Fibroblast of lung (primary cell): Measurements from ENCODE around the gene LGR6. TPM values are rescaled to one million over a fixed set of nuclear protein-coding genes. Genes with fewer than 3 reads are reported as not detected.

Experiments
- DNase-seq, 2 donors: peaks; one replicate each; pipeline versions ENCODE4 v3.0.0 to v3.0.0-alpha.2; 2010; ENCODE audit warnings: low read depth in 2 of 2
- H2AFZ ChIP-seq: 2 replicates; pipeline ENCODE4 v1.5.1; 2012; ENCODE audit warnings: low read length, control low read depth, inconsistent platforms
- H3K27ac ChIP-seq: 2 replicates; pipeline ENCODE4 v1.5.1; 2011; ENCODE audit warnings: low read length, control low read depth; ENCODE audit not compliant: insufficient read depth
- H3K27me3 ChIP-seq: 2 replicates; pipeline ENCODE4 v1.5.1; 2011; ENCODE audit warnings: mild to moderate bottlenecking, low read length; ENCODE audit not compliant: control insufficient read depth, insufficient read depth
- H3K36me3 ChIP-seq: 2 replicates; pipeline ENCODE4 v1.5.1; 2011; ENCODE audit warnings: low read length; ENCODE audit not compliant: control insufficient read depth, insufficient read depth
- H3K4me1 ChIP-seq: 2 replicates; pipeline ENCODE4 v1.5.1; 2011; ENCODE audit warnings: low read length; ENCODE audit not compliant: control insufficient read depth, insufficient read depth; ENCODE audit errors: extremely low read depth
- H3K4me2 ChIP-seq: 2 replicates; pipeline ENCODE4 v1.5.1; 2011; ENCODE audit warnings: low read length, control low read depth; ENCODE audit not compliant: insufficient read depth; ENCODE audit errors: extremely low read depth
- H3K4me3 ChIP-seq, 4 experiments: fragments of 200-600 bp in 1 of 4; sonication (generic) in 1 of 4; replicated peaks in 1 of 4; 2 replicates each; pipeline ENCODE4 v1.5.1; 2011 to 2016; ENCODE audit warnings: low read length in 4 of 4, low read depth in 3 of 4, mild to moderate bottlenecking in 3 of 4, control low read depth in 2 of 4, inconsistent platforms in 1 of 4, mixed read lengths in 1 of 4; ENCODE audit not compliant: insufficient read depth in 1 of 4; ENCODE audit errors: control extremely low read depth in 1 of 4
- H3K79me2 ChIP-seq: 2 replicates; pipeline ENCODE4 v1.5.1; 2012; ENCODE audit warnings: mild to moderate bottlenecking, low read length, inconsistent platforms; ENCODE audit not compliant: control insufficient read depth, insufficient read depth
- H3K9ac ChIP-seq: 2 replicates; pipeline ENCODE4 v1.5.1; 2011; ENCODE audit warnings: mild to moderate bottlenecking, low read length, control low read depth; ENCODE audit not compliant: insufficient read depth
- H3K9me3 ChIP-seq: 2 replicates; pipeline ENCODE4 v1.5.1; 2012; ENCODE audit warnings: low read depth, low read length; ENCODE audit not compliant: control insufficient read depth, insufficient read depth
- H4K20me1 ChIP-seq: 2 replicates; pipeline ENCODE4 v1.5.1; 2011; ENCODE audit warnings: low read length; ENCODE audit not compliant: control insufficient read depth, insufficient read depth; ENCODE audit errors: extremely low read depth
- CTCF ChIP-seq, 2 donors: IDR thresholded peaks in 1 of 2; conservative IDR thresholded peaks in 1 of 2; 1 replicate in 1 of 2; 2 replicates in 1 of 2; pipeline ENCODE4 v1.5.1; 2011 to 2012; ENCODE audit warnings: low read length in 2 of 2, control low read depth in 1 of 2, inconsistent platforms in 1 of 2, low read depth in 1 of 2, mild to moderate bottlenecking in 1 of 2
- EZH2 ChIP-seq: IDR thresholded peaks from 2 replicates; pipeline ENCODE4 v1.5.1; 2012; ENCODE audit warnings: low read length, control low read depth, mild to moderate bottlenecking; ENCODE audit errors: missing control alignments
- polyA plus RNA-seq, 2 donors: library from polyadenylated mRNA; depleted of rRNA in 1 of 2; stranded (reverse) in 1 of 2; unstranded in 1 of 2; fragments of >200 nt; gene quantifications; 2 replicates each; pipeline ENCODE4 v1.2.1, GENCODE V29; 2011 to 2012; ENCODE audit warnings: missing spikeins in 1 of 2
- total RNA-seq: library from RNA; depleted of rRNA; stranded (reverse); fragments of >200 nt; gene quantifications from 2 replicates; pipeline ENCODE4 v1.2.1, GENCODE V29; 2014

Gene LGR6
- total and polyA plus RNA-seq, 2 donors (not counting 1 experiment from before 2014, with no cell fraction given), result 0.02 TPM; not detected in 1

GRCh38 chr1:202320081-202320405, 126.4 kb downstream of the LGR6 start:
- DNase-seq, result no peak
- no peak overlapping the region for H3K27ac ChIP-seq
- H3K4me2 ChIP-seq, result no peak overlapping the region
- H4K20me1 ChIP-seq, result no peaks in the 10 kb centered on the region
- no peaks in the 10 kb centered on the region for H3K4me1 ChIP-seq
- H3K79me2 ChIP-seq, result no peaks in the 10 kb centered on the region
- H3K9me3 ChIP-seq, result no peaks in the 10 kb centered on the region
- H2AFZ ChIP-seq, result no peak overlapping the region
- no peak overlapping the region for H3K4me3 ChIP-seq
- H3K27me3 ChIP-seq, result peaks cover 10% of the 10 kb centered on the region
- no peaks in the 10 kb centered on the region for H3K36me3 ChIP-seq
- H3K9ac ChIP-seq, result no peak overlapping the region
- TF ChIP-seq EZH2, result no peak

- H3K9me3 ChIP-seq, result no peaks in the 10 kb centered on the region
- DNase-seq, result no peak
- no peak for TF ChIP-seq EZH2
- TF ChIP-seq CTCF (conservative IDR thresholded peaks at IDR 0.05 in 1 of 2, IDR thresholded peaks at IDR 0.05 in 1 of 2; ENCODE audit: low read depth in 1 of 2, low read length in 2 of 2), result no peak
- no peak overlapping the region for H3K27ac ChIP-seq
- no peaks in the 10 kb centered on the region for H3K4me1 ChIP-seq
- H3K4me2 ChIP-seq, result no peak overlapping the region
- H3K27me3 ChIP-seq, result peaks cover 7% of the 10 kb centered on the region
- no peaks in the 10 kb centered on the region for H4K20me1 ChIP-seq
- H3K79me2 ChIP-seq, result no peaks in the 10 kb centered on the region
- no peaks in the 10 kb centered on the region for H3K36me3 ChIP-seq
- H3K4me3 ChIP-seq, result no peak overlapping the region
- H3K9ac ChIP-seq, result no peak overlapping the region
- no peak overlapping the region for H2AFZ ChIP-seq
Observed at GRCh38 chr1:202323731-202324130, 130.1 kb downstream of the LGR6 start.

GRCh38 chr1:202324646-202325045, 131.0 kb downstream of the LGR6 start:
- no peaks in the 10 kb centered on the region for H3K36me3 ChIP-seq
- no peak overlapping the region for H2AFZ ChIP-seq
- no peaks in the 10 kb centered on the region for H4K20me1 ChIP-seq
- no peak overlapping the region for H3K4me3 ChIP-seq
- H3K79me2 ChIP-seq, result no peaks in the 10 kb centered on the region
- H3K9ac ChIP-seq, result no peak overlapping the region
- no peak for DNase-seq
- no peaks in the 10 kb centered on the region for H3K4me1 ChIP-seq
- no peaks in the 10 kb centered on the region for H3K9me3 ChIP-seq
- no peak overlapping the region for H3K27ac ChIP-seq
- no peak overlapping the region for H3K4me2 ChIP-seq
- TF ChIP-seq CTCF (conservative IDR thresholded peaks at IDR 0.05 in 1 of 2, IDR thresholded peaks at IDR 0.05 in 1 of 2; ENCODE audit: low read depth in 1 of 2, low read length in 2 of 2) (no peak), EZH2 (no peak)
- H3K27me3 ChIP-seq, result peaks cover 7% of the 10 kb centered on the region

- Histone ChIP-seq H3K9ac (no peak overlapping the region), H3K27ac (no peak overlapping the region), H3K4me3 (no peak overlapping the region), H3K27me3 (no peaks in the 10 kb centered on the region), H3K9me3 (no peaks in the 10 kb centered on the region), H4K20me1 (no peaks in the 10 kb centered on the region), H3K4me2 (no peak overlapping the region), H2AFZ (no peak overlapping the region), H3K79me2 (no peaks in the 10 kb centered on the region), H3K36me3 (peaks cover 10% of the 10 kb centered on the region), H3K4me1 (no peaks in the 10 kb centered on the region)
- no peak for TF ChIP-seq CTCF (conservative IDR thresholded peaks at IDR 0.05 in 1 of 2, IDR thresholded peaks at IDR 0.05 in 1 of 2; ENCODE audit: low read depth in 1 of 2, low read length in 2 of 2)
- no peak for TF ChIP-seq EZH2
- no peak for DNase-seq
Observed at GRCh38 chr1:202329891-202330290, 136.3 kb downstream of the LGR6 start.
